HCT116 (cell line): ENCODE results near the gene STX5. TPM values are rescaled to one million over a fixed set of nuclear protein-coding genes. Genes with fewer than 3 reads are reported as not detected.

ENCODE experiments used
- ATAC-seq: fragments of 200-7000 bp; cut with Tn5 transposase; 2 replicates; pipeline ENCODE4 v1.9.1; 2020; ENCODE audit warnings: mild to moderate bottlenecking, moderate library complexity
- BruUV-seq: library from RNA; stranded (reverse); fragments of 400-500 nt; replicated peaks from 2 replicates; lab custom pipeline; 2021; lab: Mats Ljungman, UMichigan
- CTCF ChIA-PET: fragments of 300-600 bp; sonication (Branson Sonifier 250); formaldehyde crosslinking; loops from one replicate; lab custom pipeline; 2021; ENCODE audit warnings: antibody characterized with exemption; lab: Charles Lee
- POLR2A ChIA-PET: fragments of 300-600, 350-600 bp; sonication (Branson Sonifier 250); formaldehyde crosslinking; loops from one replicate; lab custom pipeline; 2021; ENCODE audit warnings: antibody characterized with exemption; lab: Charles Lee
- RAD21 ChIA-PET, 2 experiments: fragments of 300-600 bp; sonication (Branson Sonifier 250); formaldehyde crosslinking; loops; one replicate each; lab custom pipeline; 2023; ENCODE audit warnings: low total read pairs in 2 of 2; ENCODE audit not compliant: uncharacterized antibody in 2 of 2, unreplicated experiment in 2 of 2, low non-redundant PET in 1 of 2; lab: Charles Lee
- DNase-seq: peaks from one replicate; pipeline ENCODE4 v3.0.0-alpha.2; 2010; ENCODE audit warnings: low read depth, low spot score
- H2AFZ ChIP-seq: fragments of 200-600 bp; shearing (Covaris generic), sonication (generic); 2 replicates; pipeline ENCODE4 v1.6.1; 2017; ENCODE audit warnings: low read depth, mixed run types, mixed read lengths, antibody characterized with exemption, low read length; ENCODE audit not compliant: poor library complexity, severe bottlenecking
- H3K27ac ChIP-seq: 2 replicates; pipeline ENCODE4 v1.5.1; 2012; ENCODE audit warnings: low read depth, low read length
- H3K27me3 ChIP-seq: fragments of 200-600 bp; sonication (generic); 2 replicates; pipeline ENCODE4 v1.6.1; 2016; ENCODE audit warnings: mixed run types, low read length, mixed read lengths; ENCODE audit not compliant: insufficient read depth
- H3K36me3 ChIP-seq, 2 experiments: fragments of 200-500 bp in 1 of 2; fragments of 200-600 bp in 1 of 2; sonication (Bioruptor generic) in 1 of 2; sonication (generic) in 1 of 2; 2 replicates each; pipeline versions ENCODE4 v1.5.1 to v1.6.1; 2014 to 2016; ENCODE audit warnings: low read length in 2 of 2, inconsistent platforms in 1 of 2, mixed read lengths in 1 of 2, mixed run types in 1 of 2; ENCODE audit not compliant: insufficient read depth in 2 of 2, control insufficient read depth in 1 of 2
- H3K4me1 ChIP-seq, 2 experiments: fragments of 200-600 bp in 1 of 2; sonication (generic) in 1 of 2; 2 replicates each; pipeline versions ENCODE4 v1.5.1 to v1.6.1; 2012 to 2017; ENCODE audit warnings: low read length in 2 of 2, inconsistent platforms in 1 of 2, mild to moderate bottlenecking in 1 of 2, mixed read lengths in 1 of 2, mixed run types in 1 of 2, moderate library complexity in 1 of 2; ENCODE audit not compliant: insufficient read depth in 2 of 2, control insufficient read depth in 1 of 2
- H3K4me2 ChIP-seq: fragments of 200-600 bp; sonication (generic); 2 replicates; pipeline ENCODE4 v1.6.1; 2017; ENCODE audit warnings: mixed run types, low read length, mixed read lengths
- H3K4me3 ChIP-seq, 2 experiments: fragments of 200-600 bp in 1 of 2; sonication (generic) in 1 of 2; replicated peaks in 1 of 2; 2 replicates each; pipeline ENCODE4 v1.5.1; 2011 to 2016; ENCODE audit warnings: low read length in 2 of 2, control low read depth in 1 of 2, low read depth in 1 of 2, mild to moderate bottlenecking in 1 of 2, mixed read lengths in 1 of 2, mixed run types in 1 of 2
- H3K79me2 ChIP-seq: fragments of 200-600 bp; sonication (generic); 2 replicates; pipeline ENCODE4 v1.6.1; 2017; ENCODE audit warnings: mild to moderate bottlenecking, mixed run types, low read length, moderate library complexity, mixed read lengths; ENCODE audit not compliant: insufficient read depth
- H3K9ac ChIP-seq: fragments of 200-600 bp; sonication (generic); 2 replicates; pipeline ENCODE4 v1.6.1; 2016; ENCODE audit warnings: low read length, mixed read lengths
- H3K9me2 ChIP-seq: fragments of 200-600 bp; sonication (generic), shearing (Covaris generic); 2 replicates; pipeline ENCODE4 v1.6.1; 2017; ENCODE audit warnings: mixed run types, mild to moderate bottlenecking, moderate library complexity; ENCODE audit not compliant: insufficient read depth
- H3K9me3 ChIP-seq, 2 experiments: fragments of 200-500 bp in 1 of 2; fragments of 200-600 bp in 1 of 2; sonication (Bioruptor generic) in 1 of 2; sonication (generic) in 1 of 2; 2 replicates each; pipeline ENCODE4 v1.6.1; 2014 to 2017; ENCODE audit warnings: low read length in 2 of 2, mixed read lengths in 2 of 2, inconsistent platforms in 1 of 2, low read depth in 1 of 2, mild to moderate bottlenecking in 1 of 2, mixed run types in 1 of 2, moderate library complexity in 1 of 2; ENCODE audit not compliant: control insufficient read depth in 1 of 2, insufficient read depth in 1 of 2
- H4K20me1 ChIP-seq: fragments of 200-600 bp; sonication (generic), shearing (Covaris generic); 2 replicates; pipeline ENCODE4 v1.6.1; 2017; ENCODE audit warnings: mixed run types, mild to moderate bottlenecking, moderate library complexity; ENCODE audit not compliant: insufficient read depth
- EZH2 ChIP-seq: fragments of 200-600 bp; sonication (generic); IDR thresholded peaks from 2 replicates; pipeline ENCODE4 v1.6.1; 2017; ENCODE audit warnings: antibody characterized with exemption, mixed run types
- SRF ChIP-seq: IDR thresholded peaks from 2 replicates; pipeline ENCODE4 v1.6.1; 2012; ENCODE audit warnings: low read depth
- ZNF274 ChIP-seq: fragments of 200-500 bp; sonication (Bioruptor generic); IDR thresholded peaks from 2 replicates; pipeline ENCODE4 v1.6.1; 2014; ENCODE audit warnings: mild to moderate bottlenecking, low read depth, low read length, inconsistent platforms
- intact Hi-C: fragments of 100-400 bp; cut with micrococcal nuclease; formaldehyde crosslinking; loops from 2 replicates; pipeline ENCODE4 v1.10.0; 2022
- total RNA-seq: library from RNA; stranded (reverse); gene quantifications from one replicate; pipeline ENCODE4 v1.2.1, GENCODE V29; 2021; ENCODE audit not compliant: unreplicated experiment
- TF ChIP-seq, protein P1 (sequence below): IDR thresholded peaks from 2 replicates; pipeline ENCODE4 v1.6.1; 2012; ENCODE audit warnings: low read depth
- TF ChIP-seq, protein P2 (sequence below): IDR thresholded peaks from 2 replicates; pipeline ENCODE4 v1.6.1; 2012

STX5 gene
- total RNA-seq, 1 experiment from 2014 or later, result 29.5 TPM

DNA sequence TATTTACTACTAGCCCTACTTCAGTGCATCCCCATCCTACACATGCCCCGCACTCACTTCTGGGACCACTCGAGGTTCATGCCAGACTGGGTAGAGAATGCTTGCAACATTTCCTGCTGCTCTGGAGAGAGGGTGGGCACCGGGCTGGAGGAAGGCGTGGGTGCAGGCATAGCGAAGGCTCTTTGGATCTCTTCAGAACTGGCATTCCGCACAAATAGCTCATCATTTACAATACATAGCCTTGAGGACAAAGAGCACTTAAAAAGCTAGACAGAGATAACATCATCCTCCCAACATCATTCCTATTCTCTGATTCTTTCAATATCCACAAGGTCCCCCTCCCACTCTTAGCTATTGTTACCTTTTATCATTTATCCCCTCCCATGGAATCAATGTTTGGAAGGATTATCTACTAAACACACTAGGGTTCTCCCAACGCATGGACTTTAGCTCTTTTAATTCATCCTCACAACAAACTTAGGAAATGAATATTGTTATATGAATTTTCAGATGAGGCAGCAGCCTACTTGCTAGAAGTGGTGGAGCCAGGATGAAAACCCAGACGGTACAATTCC lies 37.6 kb downstream of the STX5 start:
- ChIA-PET RAD21 (no interaction called here), CTCF (no interaction called here), POLR2A (interaction anchor here (0.7 to 1.5 kb wide), 3 partner anchors 10 to 225 kb away, joined by 4 to 11 read pairs (median 4); no protein-coding TSS in a partner anchor)
- intact Hi-C loops, result no loop called here
- Histone ChIP-seq H3K4me3 (no peak overlapping the region), H3K4me1 (peaks cover 15 to 27% of the 10 kb centered on the region in 2 experiments; a peak in 3 of 4 replicates), H3K9me2 (no peaks in the 10 kb centered on the region), H3K36me3 (peaks cover 40 to 72% of the 10 kb centered on the region in 2 experiments), H3K9ac (no peak overlapping the region), H3K27ac (no peak overlapping the region), H2AFZ (no peak overlapping the region), H3K4me2 (no peak overlapping the region), H3K9me3 (no peaks in the 10 kb centered on the region), H3K79me2 (peaks cover 25% of the 10 kb centered on the region), H4K20me1 (no peaks in the 10 kb centered on the region), H3K27me3 (no peaks in the 10 kb centered on the region)
- DNase-seq (no peak), ATAC-seq (no peak)
- BruUV-seq, result no TSS peak
- TF ChIP-seq, protein P1, sequence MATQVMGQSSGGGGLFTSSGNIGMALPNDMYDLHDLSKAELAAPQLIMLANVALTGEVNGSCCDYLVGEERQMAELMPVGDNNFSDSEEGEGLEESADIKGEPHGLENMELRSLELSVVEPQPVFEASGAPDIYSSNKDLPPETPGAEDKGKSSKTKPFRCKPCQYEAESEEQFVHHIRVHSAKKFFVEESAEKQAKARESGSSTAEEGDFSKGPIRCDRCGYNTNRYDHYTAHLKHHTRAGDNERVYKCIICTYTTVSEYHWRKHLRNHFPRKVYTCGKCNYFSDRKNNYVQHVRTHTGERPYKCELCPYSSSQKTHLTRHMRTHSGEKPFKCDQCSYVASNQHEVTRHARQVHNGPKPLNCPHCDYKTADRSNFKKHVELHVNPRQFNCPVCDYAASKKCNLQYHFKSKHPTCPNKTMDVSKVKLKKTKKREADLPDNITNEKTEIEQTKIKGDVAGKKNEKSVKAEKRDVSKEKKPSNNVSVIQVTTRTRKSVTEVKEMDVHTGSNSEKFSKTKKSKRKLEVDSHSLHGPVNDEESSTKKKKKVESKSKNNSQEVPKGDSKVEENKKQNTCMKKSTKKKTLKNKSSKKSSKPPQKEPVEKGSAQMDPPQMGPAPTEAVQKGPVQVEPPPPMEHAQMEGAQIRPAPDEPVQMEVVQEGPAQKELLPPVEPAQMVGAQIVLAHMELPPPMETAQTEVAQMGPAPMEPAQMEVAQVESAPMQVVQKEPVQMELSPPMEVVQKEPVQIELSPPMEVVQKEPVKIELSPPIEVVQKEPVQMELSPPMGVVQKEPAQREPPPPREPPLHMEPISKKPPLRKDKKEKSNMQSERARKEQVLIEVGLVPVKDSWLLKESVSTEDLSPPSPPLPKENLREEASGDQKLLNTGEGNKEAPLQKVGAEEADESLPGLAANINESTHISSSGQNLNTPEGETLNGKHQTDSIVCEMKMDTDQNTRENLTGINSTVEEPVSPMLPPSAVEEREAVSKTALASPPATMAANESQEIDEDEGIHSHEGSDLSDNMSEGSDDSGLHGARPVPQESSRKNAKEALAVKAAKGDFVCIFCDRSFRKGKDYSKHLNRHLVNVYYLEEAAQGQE, result no peak
- TF ChIP-seq EZH2, result no peak
- TF ChIP-seq ZNF274, result no peak
- TF ChIP-seq, protein P2, sequence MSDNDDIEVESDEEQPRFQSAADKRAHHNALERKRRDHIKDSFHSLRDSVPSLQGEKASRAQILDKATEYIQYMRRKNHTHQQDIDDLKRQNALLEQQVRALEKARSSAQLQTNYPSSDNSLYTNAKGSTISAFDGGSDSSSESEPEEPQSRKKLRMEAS, result no peak
- TF ChIP-seq SRF, result no peak
